Motor neuron (in vitro differentiated cells): ENCODE data around the gene LMX1A. TPM values are rescaled to one million over a fixed set of nuclear protein-coding genes. Genes with fewer than 3 reads are reported as not detected.

Experiments
- ATAC-seq, 8 experiments: fragments of 200-7000 bp; cut with Tn5 transposase; replicated peaks in 6 of 8; 2 replicates each; pipeline ENCODE4 v1.8.0; 2021; ENCODE audit warnings: mild to moderate bottlenecking in 8 of 8, moderate library complexity in 8 of 8
- H3K27ac ChIP-seq, 2 donors: fragments of 250-450 bp; sonication (Bioruptor Pico); 2 replicates each; pipeline ENCODE4 v1.9.0; 2021; ENCODE audit warnings: antibody characterized with exemption in 2 of 2, mild to moderate bottlenecking in 2 of 2, moderate library complexity in 1 of 2
- H3K4me1 ChIP-seq, 2 donors: fragments of 250-450 bp; sonication (Bioruptor Pico); replicated peaks in 1 of 2; 2 replicates each; pipeline ENCODE4 v1.6.1; 2021; ENCODE audit warnings: antibody characterized with exemption in 2 of 2, mild to moderate bottlenecking in 2 of 2, moderate library complexity in 1 of 2
- H3K4me3 ChIP-seq, 5 donors: fragments of 250-450 bp; sonication (Bioruptor Pico); 2 replicates each; pipeline ENCODE4 v1.9.0; 2021; ENCODE audit warnings: antibody characterized with exemption in 5 of 5, mild to moderate bottlenecking in 5 of 5, moderate library complexity in 4 of 5
- WGBS, 10 experiments: fragments of 450-650 bp; shearing (Covaris generic); methylation state at CpG; one replicate each; pipeline ENCODE4 v1.0.0; 2022; 5-methylcytosine and 5-hydroxymethylcytosine counted together
- in situ Hi-C, 9 experiments: fragments of 400-800 bp; cut with MboI; loops; one replicate each; pipeline ENCODE4 v1.15.0; 2021; ENCODE audit warnings: low sequenced_read_pairs in 9 of 9, low pct_unique_long_range_greater_than_20kb in 2 of 9; ENCODE audit not compliant: unreplicated experiment in 9 of 9
- total RNA-seq, 8 experiments: library from RNA; unstranded; fragments of 300-600 nt; gene quantifications; 2 replicates each; pipeline versions ENCODE4 v1.2.3 to v1.2.4, GENCODE V29; 2022

LMX1A gene
- total RNA-seq, 8 experiments from 2014 or later = 0.09 to 0.57 (median 0.16) TPM; not detected in 2

GRCh38 chr1:165306543-165307434 is 49.7 kb downstream of the LMX1A start:
- no peak overlapping the region for H3K27ac ChIP-seq
- ATAC-seq = peak in 3 of 8 experiments; percentile 22 to 77 (median 40)
- in situ Hi-C loops = no loop called here
- H3K4me3 ChIP-seq = no peak overlapping the region
- H3K4me1 ChIP-seq = no peaks in the 10 kb centered on the region
- 0 to 100% (median 82%) methylated on average over 1 to 5 of the region's 6 CpGs; no CpG with 5 or more reads in 4 of the 10 experiments for WGBS, 10 experiments

- ATAC-seq = no peak
- H3K27ac ChIP-seq = no peak overlapping the region
- in situ Hi-C loops = no loop called here
- no peak overlapping the region for H3K4me3 ChIP-seq
- H3K4me1 ChIP-seq = peaks cover 0 to 2% of the 10 kb centered on the region in 2 donors
- WGBS, 10 experiments = 24 to 100% (median 56%) methylated on average over 2 to 8 of the region's 8 CpGs; no CpG with 5 or more reads in 4 of the 10 experiments
Observed at GRCh38 chr1:165303386-165303785, 53.1 kb downstream of the LMX1A start.

DNA sequence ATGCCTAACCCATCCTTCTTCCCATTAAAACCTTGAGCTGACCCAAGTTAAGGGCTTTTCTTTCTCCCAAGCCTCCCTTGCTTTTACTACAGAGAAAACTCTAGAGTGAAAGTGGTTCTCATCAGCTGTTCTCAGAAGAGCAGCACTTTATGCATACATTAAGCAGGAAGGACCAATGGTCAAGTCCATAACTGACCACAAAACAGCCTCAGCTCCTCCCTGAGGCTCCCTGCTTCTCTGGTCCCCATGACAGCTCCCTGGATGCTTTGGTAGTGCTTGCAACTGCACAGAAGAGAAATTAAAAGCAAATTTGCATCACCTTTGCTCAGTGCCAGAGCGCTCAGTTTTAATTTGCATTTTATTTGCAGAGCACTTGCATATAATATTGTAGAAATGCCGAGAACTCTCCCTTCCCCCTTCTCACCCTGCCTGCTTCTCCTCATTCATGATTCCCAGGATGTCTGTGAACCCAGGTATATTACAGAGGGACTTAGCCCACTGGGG is 56.1 kb downstream of the LMX1A start:
- 8 to 82% (median 79%) methylated on average over 1 to 2 of the region's 2 CpGs; no CpG with 5 or more reads in 4 of the 10 experiments for WGBS, 10 experiments
- in situ Hi-C loops = no loop called here
- H3K27ac ChIP-seq = no peak overlapping the region

DNA sequence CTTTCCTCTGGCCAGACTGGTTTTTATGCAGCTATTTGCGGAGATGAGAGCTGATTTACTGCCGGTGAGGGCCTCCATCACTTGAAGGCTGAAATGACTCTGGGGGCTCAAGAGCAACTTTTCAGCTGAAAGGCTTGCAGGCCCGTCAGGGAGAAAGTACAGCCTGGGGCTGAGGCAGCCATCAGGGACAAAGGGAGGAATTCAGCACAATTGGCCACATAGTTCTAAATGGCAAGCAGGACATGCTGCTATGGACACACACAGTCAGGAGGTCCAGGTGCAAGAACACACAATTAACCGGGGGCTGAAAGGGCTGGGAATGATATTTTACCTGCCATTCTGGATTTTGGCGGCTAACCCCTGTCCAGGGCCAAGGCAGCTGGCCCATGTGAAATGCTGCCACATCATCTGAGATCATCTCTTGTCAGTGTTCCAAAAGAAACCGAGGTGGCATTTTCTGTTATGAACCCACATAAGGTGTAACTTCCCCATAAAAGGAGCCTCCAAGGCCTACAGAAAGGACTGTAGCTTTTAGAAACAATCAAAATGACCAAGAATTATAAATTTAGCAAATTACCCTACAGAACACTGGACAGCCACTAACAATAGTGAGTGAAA is 58.2 kb downstream of the LMX1A start:
- peak in 2 of 8 experiments; percentile 36 to 76 for ATAC-seq
- no peak overlapping the region for H3K27ac ChIP-seq
- H3K4me1 ChIP-seq = peaks cover 0 to 2% of the 10 kb centered on the region in 2 donors
- WGBS, 10 experiments = 0 to 90% (median 64%) methylated on average over 1 to 6 of the region's 6 CpGs; no CpG with 5 or more reads in 2 of the 10 experiments
- in situ Hi-C loops = no loop called here
- H3K4me3 ChIP-seq = no peak overlapping the region

More for the DNA sequence above, 56.1 kb downstream of the LMX1A start:
- Histone ChIP-seq H3K4me3 (no peak overlapping the region), H3K4me1 (peaks cover 0 to 2% of the 10 kb centered on the region in 2 donors)
- ATAC-seq = peak in 5 of 8 experiments; percentile 22 to 98 (median 79)

GRCh38 chr1:165296205-165296604 is 60.3 kb downstream of the LMX1A start:
- H3K4me1 ChIP-seq = peaks cover 0 to 2% of the 10 kb centered on the region in 2 donors
- WGBS, 10 experiments = 17 to 100% (median 57%) methylated on average over 1 to 4 of the region's 4 CpGs; no CpG with 5 or more reads in 2 of the 10 experiments
- H3K27ac ChIP-seq = no peak overlapping the region
- in situ Hi-C loops = no loop called here
- no peak for ATAC-seq
- no peak overlapping the region for H3K4me3 ChIP-seq

DNA sequence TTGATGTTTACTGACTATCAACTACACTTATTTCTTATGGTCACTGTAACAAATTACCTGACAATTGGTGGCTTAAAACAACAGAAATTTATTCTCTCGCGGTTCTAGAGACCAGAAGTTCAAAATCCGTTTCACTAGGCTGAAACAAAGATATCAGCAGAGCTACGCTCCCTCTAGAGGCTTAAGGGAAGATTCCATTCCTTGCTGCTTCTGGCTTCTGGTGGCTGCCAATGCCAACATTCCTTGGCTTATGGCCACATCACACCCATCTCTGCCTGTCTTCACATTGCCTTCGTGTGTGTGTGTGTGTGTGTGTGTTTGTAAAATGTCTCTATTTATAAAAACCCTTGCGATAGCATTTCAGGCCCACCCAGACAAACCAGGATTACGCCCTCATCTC is 66.4 kb downstream of the LMX1A start:
- no peak overlapping the region for H3K27ac ChIP-seq
- 23 to 100% (median 88%) methylated on average over 2 to 7 of the region's 7 CpGs; no CpG with 5 or more reads in 3 of the 10 experiments for WGBS, 10 experiments
- H3K4me1 ChIP-seq = peaks cover 23 to 27% of the 10 kb centered on the region in 2 donors
- H3K4me3 ChIP-seq = no peak overlapping the region
- ATAC-seq = peak in 2 of 8 experiments; percentile 20 to 21
- in situ Hi-C loops = no loop called here

DNA sequence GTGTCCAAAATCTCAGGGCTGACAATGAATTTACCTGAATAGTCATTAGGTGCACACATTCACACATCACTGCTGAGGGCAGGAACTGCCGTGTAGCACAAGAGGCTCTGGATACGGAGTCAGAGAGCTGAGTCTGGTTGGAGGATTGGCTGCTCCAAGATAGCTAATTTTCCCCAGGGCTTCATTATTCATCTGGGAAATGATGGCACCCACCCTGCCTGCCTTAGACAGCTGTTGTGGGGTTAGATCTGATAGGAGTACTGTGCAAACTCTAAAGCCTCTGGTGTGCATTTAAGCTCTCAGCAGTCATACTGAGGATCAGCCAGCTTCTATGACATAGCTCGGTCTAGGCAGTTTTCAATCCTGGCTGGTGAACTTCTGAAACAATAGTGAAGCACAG is 67.0 kb downstream of the LMX1A start:
- in situ Hi-C loops = no loop called here
- no peak overlapping the region for H3K4me3 ChIP-seq
- H3K4me1 ChIP-seq = peaks cover 23 to 27% of the 10 kb centered on the region in 2 donors
- no peak overlapping the region for H3K27ac ChIP-seq
- WGBS, 10 experiments = 0 to 91% (median 78%) methylated on average over 1 to 3 of the region's 3 CpGs; no CpG with 5 or more reads in 2 of the 10 experiments
- ATAC-seq = no peak

GRCh38 chr1:165288350-165289120 is 68.0 kb downstream of the LMX1A start:
- 34 to 56% (median 46%) methylated on average over 1 to 13 of the region's 15 CpGs; no CpG with 5 or more reads in 3 of the 10 experiments for WGBS, 10 experiments
- Histone ChIP-seq H3K4me3 (peak overlapping the region in 2 of 5 donors; percentile 2 to 4), H3K4me1 (peaks cover 28 to 37% of the 10 kb centered on the region in 2 donors), H3K27ac (peak overlapping the region; percentile 40 to 50)
- peak in 5 of 8 experiments; percentile 90 to 94 (median 93) for ATAC-seq
- in situ Hi-C loops = no loop called here

- no peak for ATAC-seq
- WGBS, 10 experiments = 14 to 70% (median 50%) methylated on average over 1 to 4 of the region's 4 CpGs
- in situ Hi-C loops = no loop called here
- Histone ChIP-seq H3K27ac (peak overlapping the region; percentile 40 to 50), H3K4me1 (peaks cover 28 to 41% of the 10 kb centered on the region in 2 donors), H3K4me3 (no peak overlapping the region)
Observed at GRCh38 chr1:165287781-165288180, 68.7 kb downstream of the LMX1A start.

- Histone ChIP-seq H3K4me3 (no peak overlapping the region), H3K4me1 (peaks cover 28 to 41% of the 10 kb centered on the region in 2 donors), H3K27ac (no peak overlapping the region)
- ATAC-seq = no peak
- 0 to 86% (median 80%) methylated on average over 1 to 3 of the region's 3 CpGs; no CpG with 5 or more reads in 5 of the 10 experiments for WGBS, 10 experiments
- in situ Hi-C loops = no loop called here
Observed at GRCh38 chr1:165287329-165287728, 69.2 kb downstream of the LMX1A start.

DNA sequence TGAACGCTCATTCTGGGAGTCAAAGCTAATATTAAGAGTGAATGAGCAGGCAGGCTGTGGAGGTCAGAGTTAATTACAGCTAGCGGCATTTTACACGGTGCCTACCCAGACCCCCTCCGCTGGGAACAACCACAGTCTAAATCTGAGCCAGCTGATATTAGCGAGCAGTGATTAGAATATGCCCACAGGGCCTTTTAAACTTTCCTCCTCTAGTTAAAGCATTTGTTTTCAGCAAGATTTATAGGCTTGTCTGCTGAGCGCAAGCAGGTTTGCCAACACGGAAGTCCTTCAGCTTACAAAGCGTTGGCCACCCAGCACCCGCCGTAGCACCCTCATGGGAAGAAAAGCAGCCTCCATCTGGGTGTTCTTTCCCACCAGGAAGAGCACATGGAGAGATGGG is 72.1 kb downstream of the LMX1A start:
- WGBS, 10 experiments = 0 to 80% (median 68%) methylated on average over 1 to 10 of the region's 10 CpGs
- peak in 1 of 8 experiments; percentile 35 for ATAC-seq
- in situ Hi-C loops = no loop called here

GRCh38 chr1:165281207-165281901 is 75.2 kb downstream of the LMX1A start:
- in situ Hi-C loops = no loop called here
- Histone ChIP-seq H3K4me3 (no peak overlapping the region), H3K4me1 (peaks cover 17 to 22% of the 10 kb centered on the region in 2 donors), H3K27ac (no peak overlapping the region)
- ATAC-seq = peak in 1 of 8 experiments; percentile 15
- WGBS, 10 experiments = 0 to 100% (median 85%) methylated on average over 1 to 3 of the region's 3 CpGs; no CpG with 5 or more reads in 4 of the 10 experiments

More for the DNA sequence above, 72.1 kb downstream of the LMX1A start:
- no peak overlapping the region for H3K4me3 ChIP-seq
- peaks cover 40 to 46% of the 10 kb centered on the region in 2 donors for H3K4me1 ChIP-seq
- no peak overlapping the region for H3K27ac ChIP-seq
